ENCODE measurements around the gene MTRF1.
A peak's percentile ranks its signal among the peaks of the same experiment; 100 is the strongest.

The MTRF1 gene

GRCh38 chr13:41263261-41263971 is at the start of gene MTRF1:
MTRF1 (minus strand) TSS chr13:41263576; CDS start chr13:41260907, 2,669 bp downstream.
- TF ChIP-seq CTCF (conservative IDR thresholded peaks at IDR 0.05), result no peak
- H3K27ac ChIP-seq, result peak within 1 kb of the TSS; percentile 76

GRCh38 chr13:41313117-41313516 is 49.7 kb upstream of the MTRF1 start:
- TF ChIP-seq CTCF (conservative IDR thresholded peaks at IDR 0.05), result no peak
- peak overlapping the region; percentile 95 for H3K27ac ChIP-seq

GRCh38 chr13:41312176-41312500 is 48.8 kb upstream of the MTRF1 start:
- peak overlapping the region; percentile 95 for H3K27ac ChIP-seq
- no peak for TF ChIP-seq CTCF (conservative IDR thresholded peaks at IDR 0.05)

GRCh38 chr13:41311406-41312175 is 48.2 kb upstream of the MTRF1 start:
- no peak; the same call in 1 of the 2 replicates for TF ChIP-seq CTCF (conservative IDR thresholded peaks at IDR 0.05)
- H3K27ac ChIP-seq, result peak overlapping the region; percentile 95

- H3K27ac ChIP-seq, result peak within 1 kb of the TSS; percentile 95
- TF ChIP-seq CTCF (conservative IDR thresholded peaks at IDR 0.05), result no peak
Observed at GRCh38 chr13:41310963-41311405, 47.6 kb upstream of the MTRF1 start, which contains the start of gene NAA16. NAA16 (plus strand) TSS chr13:41311267; CDS start chr13:41311529, 262 bp downstream.

GRCh38 chr13:41307884-41308640 is 44.7 kb upstream of the MTRF1 start:
- no peak overlapping the region for H3K27ac ChIP-seq
- TF ChIP-seq CTCF (conservative IDR thresholded peaks at IDR 0.05), result no peak

Data from VCaP (cell line).